IMR-90 (cell line): ENCODE measurements around the gene CABCOCO1. TPM values are rescaled to one million over a fixed set of nuclear protein-coding genes. Genes with fewer than 3 reads are reported as not detected.

Experiments used
- ATAC-seq: fragments of 200-7000 bp; cut with Tn5 transposase; 2 replicates; pipeline ENCODE4 v1.9.1; 2020; ENCODE audit warnings: low read depth, mild to moderate bottlenecking, moderate library complexity
- BruUV-seq: library from RNA; stranded (reverse); fragments of 400-500 nt; replicated peaks from 2 replicates; lab custom pipeline; 2021; lab: Mats Ljungman, UMichigan
- CTCF ChIA-PET: fragments of 300-600 bp; formaldehyde crosslinking; extraction: SDS; loops from one replicate; lab custom pipeline; 2021; ENCODE audit warnings: antibody characterized with exemption; lab: Yijun Ruan, JAX
- POLR2A ChIA-PET: fragments of 300-600 bp; sonication (Branson Sonifier 250); formaldehyde crosslinking; loops from one replicate; lab custom pipeline; 2022; ENCODE audit warnings: antibody characterized with exemption; ENCODE audit not compliant: unreplicated experiment; lab: Charles Lee
- DNase-seq: peaks from one replicate; pipeline ENCODE4 v3.0.0; 2013
- H2AFZ ChIP-seq: replicated peaks from 2 replicates; pipeline ENCODE3; 2013; ENCODE audit warnings: low read length, mild to moderate bottlenecking; ENCODE audit not compliant: poor library complexity
- H2AK5ac ChIP-seq: 2 replicates; pipeline ENCODE4 v1.6.1; 2013; ENCODE audit warnings: low read depth, low read length, inconsistent platforms
- H2AK9ac ChIP-seq: replicated peaks from 2 replicates; pipeline ENCODE3; 2013; ENCODE audit warnings: mild to moderate bottlenecking, low read depth, low read length, moderate library complexity; ENCODE audit not compliant: poor library complexity
- H2BK120ac ChIP-seq: 2 replicates; pipeline ENCODE4 v1.6.1; 2013; ENCODE audit warnings: low read depth, low read length, inconsistent platforms
- H2BK15ac ChIP-seq: 3 replicates; pipeline ENCODE4 v1.6.1; 2013; ENCODE audit warnings: low read depth, low read length, inconsistent platforms
- H2BK20ac ChIP-seq: 2 replicates; pipeline ENCODE4 v1.6.1; 2013; ENCODE audit warnings: low read depth, mild to moderate bottlenecking, inconsistent platforms, low read length, moderate library complexity
- H2BK5ac ChIP-seq: 2 replicates; pipeline ENCODE4 v1.6.1; 2013; ENCODE audit warnings: mild to moderate bottlenecking, low read depth, low read length, inconsistent platforms; ENCODE audit not compliant: poor library complexity, severe bottlenecking
- H3K14ac ChIP-seq: replicated peaks from 2 replicates; pipeline ENCODE4 v1.6.1; 2013; ENCODE audit warnings: low read depth, low read length, inconsistent platforms
- H3K18ac ChIP-seq: 2 replicates; pipeline ENCODE4 v1.6.1; 2013; ENCODE audit warnings: low read depth, low read length, control low read depth
- H3K23ac ChIP-seq: 2 replicates; pipeline ENCODE4 v1.6.1; 2013; ENCODE audit warnings: low read depth, low read length, inconsistent platforms
- H3K27ac ChIP-seq: 2 replicates; pipeline ENCODE4 v1.5.1; 2013; ENCODE audit warnings: mild to moderate bottlenecking, control low read depth, low read length; ENCODE audit not compliant: insufficient read depth
- H3K27me3 ChIP-seq: 2 replicates; pipeline ENCODE4 v1.6.1; 2013; ENCODE audit warnings: low read length; ENCODE audit not compliant: control insufficient read depth, insufficient read depth
- H3K36me3 ChIP-seq: 2 replicates; pipeline ENCODE4 v1.6.1; 2013; ENCODE audit warnings: low read length, mixed read lengths; ENCODE audit not compliant: control insufficient read depth, insufficient read depth
- H3K4ac ChIP-seq: 2 replicates; pipeline ENCODE4 v1.6.1; 2013; ENCODE audit warnings: low read depth, low read length, inconsistent platforms
- H3K4me1 ChIP-seq: 2 replicates; pipeline ENCODE4 v1.6.1; 2013; ENCODE audit warnings: low read length, mixed read lengths; ENCODE audit not compliant: control insufficient read depth, insufficient read depth
- H3K4me2 ChIP-seq: 2 replicates; pipeline ENCODE4 v1.6.1; 2013; ENCODE audit warnings: low read depth, mild to moderate bottlenecking, control low read depth, low read length, moderate library complexity
- H3K4me3 ChIP-seq: 2 replicates; pipeline ENCODE4 v1.5.1; 2013; ENCODE audit warnings: low read depth, mild to moderate bottlenecking, control low read depth, low read length, moderate library complexity; ENCODE audit not compliant: insufficient read depth
- H3K56ac ChIP-seq: 2 replicates; pipeline ENCODE4 v1.6.1; 2013; ENCODE audit warnings: low read length, inconsistent platforms; ENCODE audit not compliant: insufficient read depth; ENCODE audit errors: extremely low read depth
- H3K79me1 ChIP-seq, 2 experiments: 2 replicates each; pipeline ENCODE4 v1.6.1; 2013; ENCODE audit warnings: low read length in 2 of 2, inconsistent platforms in 1 of 2, low read depth in 1 of 2
- H3K9ac ChIP-seq: 2 replicates; pipeline ENCODE4 v1.6.1; 2013; ENCODE audit warnings: low read depth, low read length, control low read depth
- H3K9me1 ChIP-seq: 2 replicates; pipeline ENCODE4 v1.6.1; 2013; ENCODE audit warnings: low read length, inconsistent platforms; ENCODE audit not compliant: insufficient read depth
- H3K9me3 ChIP-seq: 2 replicates; pipeline ENCODE4 v1.6.1; 2013; ENCODE audit warnings: low read length; ENCODE audit not compliant: control insufficient read depth, insufficient read depth
- H4K20me1 ChIP-seq: 2 replicates; pipeline ENCODE4 v1.6.1; 2013; ENCODE audit warnings: low read length, inconsistent platforms; ENCODE audit not compliant: insufficient read depth
- H4K5ac ChIP-seq: 2 replicates; pipeline ENCODE4 v1.6.1; 2013; ENCODE audit warnings: mild to moderate bottlenecking, low read depth, low read length, control low read depth
- H4K8ac ChIP-seq, 2 experiments: 2 replicates each; pipeline ENCODE4 v1.6.1; 2013; ENCODE audit warnings: low read depth in 2 of 2, low read length in 2 of 2, control low read depth in 1 of 2, inconsistent platforms in 1 of 2
- H4K91ac ChIP-seq: 2 replicates; pipeline ENCODE4 v1.6.1; 2013; ENCODE audit warnings: low read depth, low read length, inconsistent platforms; ENCODE audit not compliant: insufficient read depth
- CEBPB ChIP-seq: IDR thresholded peaks from 2 replicates; pipeline ENCODE4 v1.6.1; 2012; ENCODE audit warnings: low read depth, low read length, improper control_type of control experiment
- MAZ ChIP-seq: IDR thresholded peaks from 2 replicates; pipeline ENCODE4 v1.6.1; 2012; ENCODE audit warnings: low read depth, mild to moderate bottlenecking, low read length, improper control_type of control experiment, moderate library complexity, borderline replicate concordance
- NFE2L2 ChIP-seq: fragments of 150-350 bp; IDR thresholded peaks from 2 replicates; pipeline ENCODE4 v1.6.1; 2016; ENCODE audit warnings: low read depth, mild to moderate bottlenecking, low read length
- RCOR1 ChIP-seq: IDR thresholded peaks from 2 replicates; pipeline ENCODE4 v1.6.1; 2012; ENCODE audit warnings: mild to moderate bottlenecking, low read length, improper control_type of control experiment; ENCODE audit not compliant: insufficient replicate concordance
- WGBS, 2 experiments: methylation state at CpG; one replicate each; pipeline versions ENCODE4 v1.1.5 to v1.1.7; 2013; ENCODE audit warnings: missing lambda C conversion rate in 2 of 2; ENCODE audit not compliant: insufficient read length in 1 of 2; ENCODE audit errors: extremely low coverage in 2 of 2; 5-methylcytosine and 5-hydroxymethylcytosine counted together
- dilution Hi-C: fragments of 300-500 bp; cut with HindIII; formaldehyde crosslinking; loops from one replicate; pipeline ENCODE4 v1.14.3; 2018; ENCODE audit warnings: low sequenced_read_pairs; ENCODE audit not compliant: unreplicated experiment
- in situ Hi-C: fragments of 300-500 bp; cut with MboI; formaldehyde crosslinking; loops from 3 replicates; pipeline ENCODE4 v1.14.3; 2019; ENCODE audit warnings: low sequenced_read_pairs, inconsistent platforms, mixed read lengths
- intact Hi-C: fragments of 100-400 bp; cut with micrococcal nuclease; formaldehyde crosslinking; loops from 2 replicates; pipeline ENCODE4 v1.10.0; 2022
- polyA plus RNA-seq, 3 experiments: library from polyadenylated mRNA; depleted of rRNA; stranded (reverse); fragments of >200 nt; gene quantifications; 2 replicates each; pipeline ENCODE4 v1.2.3, GENCODE V29; 2012; ENCODE audit warnings: low replicate concordance in 1 of 3
- total RNA-seq: library from RNA; depleted of rRNA; stranded (reverse); fragments of >200 nt; gene quantifications from 2 replicates; pipeline ENCODE4 v1.2.3, GENCODE V29; 2012

CABCOCO1 gene
- total and polyA plus RNA-seq, 2 of the 4 experiments (the other 2 are of a cell fraction) = 0.18 to 0.31 TPM

- Histone ChIP-seq H4K91ac (no peak overlapping the region), H2AK9ac (no peak overlapping the region), H3K4me1 (no peaks in the 10 kb centered on the region), H2AK5ac (no peak overlapping the region), H2BK120ac (no peak overlapping the region), H3K23ac (no peak overlapping the region), H3K9ac (no peak overlapping the region), H3K27ac (no peak overlapping the region), H2BK15ac (no peak overlapping the region; the same call in 2 of the 3 replicates), H4K8ac (no peak overlapping the region), H3K9me3 (no peaks in the 10 kb centered on the region), H3K4me3 (no peak overlapping the region), H3K36me3 (no peaks in the 10 kb centered on the region), H4K20me1 (no peaks in the 10 kb centered on the region), H3K56ac (no peak overlapping the region), H2BK5ac (no peak overlapping the region), H3K4ac (no peak overlapping the region), H3K14ac (no peak overlapping the region), H3K27me3 (no peaks in the 10 kb centered on the region), H4K5ac (no peak overlapping the region), H3K4me2 (no peak overlapping the region), H3K9me1 (no peaks in the 10 kb centered on the region), H2BK20ac (no peak overlapping the region), H3K79me1 (no peaks in the 10 kb centered on the region), H2AFZ (no peak overlapping the region), H3K18ac (no peak overlapping the region)
- no CpG with 5 or more reads among the region's 5 CpGs for WGBS, 2 experiments
- TF ChIP-seq NFE2L2 (no peak), CEBPB (no peak), RCOR1 (no peak), MAZ (no peak)
- no peak for ATAC-seq
- no TSS peak for BruUV-seq
- in situ Hi-C loops = no loop called here
- POLR2A ChIA-PET = no interaction called here
- CTCF ChIA-PET = no interaction called here
- intact Hi-C loops = no loop called here
- no peak for DNase-seq
- dilution Hi-C loops = no loop called here
Observed at GRCh38 chr10:61812052-61812721, 149.5 kb downstream of the CABCOCO1 start.
